CD4-positive, alpha-beta T cell (primary cell): Measurements from ENCODE around the gene SEC11C. TPM values are rescaled to one million over a fixed set of nuclear protein-coding genes. Genes with fewer than 3 reads are reported as not detected.

Experiments
- ATAC-seq: fragments of 200-7000 bp; cut with Tn5 transposase; one replicate; pipeline ENCODE4 v1.10.0; 2022; ENCODE audit warnings: mild to moderate bottlenecking; ENCODE audit not compliant: poor library complexity
- CTCF ChIA-PET: fragments of 350-600 bp; sonication (Branson Sonifier 250); formaldehyde crosslinking; loops from one replicate; lab custom pipeline; 2021; ENCODE audit warnings: antibody characterized with exemption, inconsistent platforms; lab: Charles Lee
- POLR2A ChIA-PET: fragments of 350-600 bp; sonication (Branson Sonifier 250); formaldehyde crosslinking; loops from one replicate; lab custom pipeline; 2021; ENCODE audit warnings: antibody characterized with exemption, inconsistent platforms; lab: Charles Lee
- DNase-seq, 14 experiments: peaks; one replicate each; pipeline ENCODE4 v3.0.0-alpha.2; 2013 to 2020; ENCODE audit warnings: mixed read lengths in 2 of 14
- H3K27ac ChIP-seq, 2 donors: one replicate each; pipeline versions ENCODE4 v1.5.1 to v1.7.0; 2013; ENCODE audit warnings: low read length in 2 of 2, low read depth in 1 of 2, mild to moderate bottlenecking in 1 of 2
- H3K27me3 ChIP-seq, 2 experiments: 1 replicate in 1 of 2; 2 replicates in 1 of 2; pipeline versions ENCODE4 v1.6.1 to v1.7.0; 2013; ENCODE audit warnings: low read length in 2 of 2, control low read depth in 1 of 2, mild to moderate bottlenecking in 1 of 2, moderate library complexity in 1 of 2; ENCODE audit not compliant: insufficient read depth in 2 of 2, control insufficient read depth in 1 of 2
- H3K36me3 ChIP-seq: one replicate; pipeline ENCODE4 v1.6.1; 2013; ENCODE audit warnings: low read length, control low read depth; ENCODE audit not compliant: insufficient read depth
- H3K4me1 ChIP-seq: one replicate; pipeline ENCODE4 v1.6.1; 2013; ENCODE audit warnings: low read length, control low read depth; ENCODE audit not compliant: insufficient read depth
- H3K4me3 ChIP-seq: one replicate; pipeline ENCODE4 v1.5.1; 2013; ENCODE audit warnings: mild to moderate bottlenecking, low read length, moderate library complexity
- H3K9me3 ChIP-seq, 2 experiments: 1 replicate in 1 of 2; 2 replicates in 1 of 2; pipeline versions ENCODE4 v1.6.1 to v1.7.0; 2013; ENCODE audit warnings: low read length in 2 of 2, mild to moderate bottlenecking in 2 of 2, control low read depth in 1 of 2, moderate library complexity in 1 of 2; ENCODE audit not compliant: control insufficient read depth in 1 of 2, insufficient read depth in 1 of 2
- H3K27ac Mint-ChIP-seq: one replicate; pipeline ENCODE4 v1.8.0; 2020; ENCODE audit warnings: mixed read lengths
- H3K27me3 Mint-ChIP-seq: one replicate; pipeline ENCODE4 v1.8.0; 2021; ENCODE audit warnings: mixed read lengths
- H3K36me3 Mint-ChIP-seq: one replicate; pipeline ENCODE4 v1.8.0; 2021; ENCODE audit warnings: low read depth, mixed read lengths
- H3K4me1 Mint-ChIP-seq: one replicate; pipeline ENCODE4 v1.8.0; 2021; ENCODE audit warnings: low read depth, mixed read lengths
- H3K4me3 Mint-ChIP-seq: one replicate; pipeline ENCODE4 v1.8.0; 2020; ENCODE audit warnings: mild to moderate bottlenecking, mixed read lengths
- H3K9me3 Mint-ChIP-seq: one replicate; pipeline ENCODE4 v1.8.0; 2020; ENCODE audit warnings: mixed read lengths
- intact Hi-C, 2 experiments: fragments of 100-400 bp; cut with DNase I in 1 of 2; cut with micrococcal nuclease in 1 of 2; formaldehyde crosslinking; loops; one replicate each; pipeline versions ENCODE4 v1.15.1 to v1.9.0; 2023 to 2025; cut with DNase I, micrococcal nuclease
- total RNA-seq, 174 experiments: library from RNA in 2 of 174; stranded (reverse) in 2 of 174; gene quantifications; one replicate each; pipeline ENCODE4 v1.2.3 and lab custom pipeline; 2021 to 2026
- TF ChIP-seq, protein P1 (sequence below): fragments of 200-600 bp; IDR thresholded peaks from one replicate; pipeline ENCODE4 v1.8.0; 2022; ENCODE audit warnings: antibody characterized with exemption, mild to moderate bottlenecking

Gene SEC11C
- total RNA-seq, 2 experiments from 2014 or later, result 42.0 to 44.1 TPM

DNA sequence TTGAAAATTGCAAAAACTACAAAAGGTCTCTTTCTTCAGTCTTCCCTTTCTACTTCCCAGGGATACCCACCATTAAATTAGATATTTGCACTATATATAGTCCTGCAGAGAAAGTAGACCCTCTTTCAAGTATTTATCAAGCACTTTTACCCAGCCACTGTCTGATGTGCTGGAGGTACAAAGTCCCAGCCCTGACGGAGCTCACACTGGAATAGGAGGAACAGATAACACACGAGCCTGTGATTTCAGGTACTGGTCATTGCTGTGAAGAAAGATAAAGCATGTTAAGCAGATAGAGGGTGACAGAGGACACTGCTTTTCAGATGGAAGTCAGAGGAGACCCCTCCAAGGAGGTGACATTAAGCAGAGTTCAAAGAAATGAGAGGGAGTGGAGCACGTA, 19.6 kb downstream of the SEC11C start:
- no peak for DNase-seq
- peaks cover 45% of the 10 kb centered on the region for H3K36me3 Mint-ChIP-seq
- no peak for ATAC-seq
- intact Hi-C loops, result no loop called here
- TF ChIP-seq, protein P1, sequence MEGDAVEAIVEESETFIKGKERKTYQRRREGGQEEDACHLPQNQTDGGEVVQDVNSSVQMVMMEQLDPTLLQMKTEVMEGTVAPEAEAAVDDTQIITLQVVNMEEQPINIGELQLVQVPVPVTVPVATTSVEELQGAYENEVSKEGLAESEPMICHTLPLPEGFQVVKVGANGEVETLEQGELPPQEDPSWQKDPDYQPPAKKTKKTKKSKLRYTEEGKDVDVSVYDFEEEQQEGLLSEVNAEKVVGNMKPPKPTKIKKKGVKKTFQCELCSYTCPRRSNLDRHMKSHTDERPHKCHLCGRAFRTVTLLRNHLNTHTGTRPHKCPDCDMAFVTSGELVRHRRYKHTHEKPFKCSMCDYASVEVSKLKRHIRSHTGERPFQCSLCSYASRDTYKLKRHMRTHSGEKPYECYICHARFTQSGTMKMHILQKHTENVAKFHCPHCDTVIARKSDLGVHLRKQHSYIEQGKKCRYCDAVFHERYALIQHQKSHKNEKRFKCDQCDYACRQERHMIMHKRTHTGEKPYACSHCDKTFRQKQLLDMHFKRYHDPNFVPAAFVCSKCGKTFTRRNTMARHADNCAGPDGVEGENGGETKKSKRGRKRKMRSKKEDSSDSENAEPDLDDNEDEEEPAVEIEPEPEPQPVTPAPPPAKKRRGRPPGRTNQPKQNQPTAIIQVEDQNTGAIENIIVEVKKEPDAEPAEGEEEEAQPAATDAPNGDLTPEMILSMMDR, result no peak
- ChIA-PET CTCF (no interaction called here), POLR2A (no interaction called here)
- Histone ChIP-seq H3K9me3 (no peaks in the 10 kb centered on the region), H3K4me1 (no peaks in the 10 kb centered on the region), H3K4me3 (no peak overlapping the region), H3K27ac (no peak overlapping the region), H3K27me3 (no peaks in the 10 kb centered on the region), H3K36me3 (peaks cover 31% of the 10 kb centered on the region)
- no peaks in the 10 kb centered on the region for H3K27me3 Mint-ChIP-seq
- no peaks in the 10 kb centered on the region for H3K4me1 Mint-ChIP-seq
- H3K27ac Mint-ChIP-seq, result no peak overlapping the region
- H3K9me3 Mint-ChIP-seq, result no peaks in the 10 kb centered on the region
- H3K4me3 Mint-ChIP-seq, result no peak overlapping the region

DNA sequence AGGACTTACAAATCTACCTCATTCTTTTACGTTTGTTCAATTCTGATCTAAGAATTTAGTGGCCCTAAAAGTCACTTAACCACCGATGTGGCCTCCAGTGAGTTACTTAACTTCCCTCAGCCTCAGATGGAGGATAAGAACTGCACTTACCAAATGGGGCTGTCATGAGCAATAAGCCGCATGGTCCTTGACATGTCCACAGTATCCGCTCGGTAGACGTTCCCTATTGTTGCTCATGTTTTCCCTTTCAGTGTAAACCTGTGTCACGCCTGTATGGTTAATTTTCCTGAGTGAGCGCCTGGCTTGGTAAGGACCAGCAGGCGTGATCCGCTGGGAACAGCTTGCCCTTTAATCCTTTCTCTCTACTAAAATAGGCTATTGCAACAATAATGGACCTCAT, 20.3 kb downstream of the SEC11C start:
- Mint-ChIP-seq H3K36me3 (peaks cover 38% of the 10 kb centered on the region), H3K27ac (no peak overlapping the region), H3K4me1 (no peaks in the 10 kb centered on the region), H3K4me3 (no peak overlapping the region), H3K27me3 (no peaks in the 10 kb centered on the region), H3K9me3 (no peaks in the 10 kb centered on the region)
- intact Hi-C loops, result no loop called here
- POLR2A ChIA-PET, result no interaction called here
- Histone ChIP-seq H3K36me3 (peaks cover 24% of the 10 kb centered on the region), H3K9me3 (no peaks in the 10 kb centered on the region), H3K4me1 (no peaks in the 10 kb centered on the region), H3K4me3 (no peak overlapping the region), H3K27me3 (no peaks in the 10 kb centered on the region), H3K27ac (no peak overlapping the region)
- CTCF ChIA-PET, result no interaction called here
- DNase-seq, result no peak
- TF ChIP-seq, protein P1, result no peak
- no peak for ATAC-seq

DNA sequence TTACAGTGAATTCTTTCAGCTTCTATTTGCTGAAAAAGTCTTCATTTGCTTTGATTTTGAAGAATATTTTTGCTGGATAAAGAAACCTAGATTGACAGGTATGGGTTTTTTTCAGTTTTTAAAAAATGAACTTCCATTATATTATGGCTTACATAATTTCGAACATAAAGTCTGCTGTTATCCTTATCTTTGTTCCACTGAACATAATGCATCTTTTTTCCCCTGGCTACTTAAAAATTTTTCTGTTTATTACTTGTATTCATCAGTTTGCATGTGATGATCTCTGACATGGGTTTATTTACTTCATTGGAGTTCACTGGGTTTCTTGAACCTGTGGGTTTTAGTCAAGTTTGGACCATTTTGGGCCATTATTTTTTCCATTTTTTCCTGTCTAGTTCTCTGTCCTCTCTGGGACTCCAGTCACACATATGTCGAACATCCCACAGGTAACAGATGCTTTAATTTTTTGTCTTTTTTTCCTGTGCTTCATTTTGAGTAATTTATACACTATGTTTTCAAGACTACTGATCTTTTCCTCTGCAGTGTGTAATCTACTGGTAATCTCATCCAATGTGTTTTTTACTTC, 33.1 kb downstream of the SEC11C start:
- H3K9me3 ChIP-seq, result peaks cover 4 to 19% of the 10 kb centered on the region in 2 experiments
- H3K27me3 ChIP-seq, result peaks cover 0 to 3% of the 10 kb centered on the region in 2 experiments
- DNase-seq (no peak), ATAC-seq (no peak)
- intact Hi-C loops, result no loop called here
- ChIA-PET CTCF (no interaction called here), POLR2A (no interaction called here)
- H3K27ac ChIP-seq, result no peak overlapping the region
- Mint-ChIP-seq H3K27me3 (peaks cover 29% of the 10 kb centered on the region), H3K27ac (no peak overlapping the region), H3K4me3 (no peak overlapping the region), H3K4me1 (no peaks in the 10 kb centered on the region), H3K36me3 (no peaks in the 10 kb centered on the region), H3K9me3 (peaks cover 16% of the 10 kb centered on the region)
- TF ChIP-seq, protein P1, result no peak
- no peak overlapping the region for H3K4me3 ChIP-seq
- H3K36me3 ChIP-seq, result no peaks in the 10 kb centered on the region
- H3K4me1 ChIP-seq, result no peaks in the 10 kb centered on the region
